NCI-H1105 treated with DMSO at 0.1 percent for 48 hours (cell line): ENCODE results near the gene CCDC122.

Experiments
- DNase-seq: peaks from one replicate; lab custom pipeline; 2025; lab: John Stamatoyannopoulos, UW

CCDC122 gene

GRCh38 chr13:43800828-43801227, 78.7 kb downstream of the CCDC122 start:
- no peak for DNase-seq

- no peak for DNase-seq
These were observed 80.3 kb downstream of the CCDC122 start for GRCh38 chr13:43799191-43799590.

GRCh38 chr13:43797869-43798268, 81.7 kb downstream of the CCDC122 start:
- no peak for DNase-seq

GRCh38 chr13:43797159-43797558, 82.4 kb downstream of the CCDC122 start:
- no peak for DNase-seq

- no peak for DNase-seq
These were observed 85.1 kb downstream of the CCDC122 start for GRCh38 chr13:43794416-43794815.

- DNase-seq: peak; percentile 4
These were observed 87.3 kb downstream of the CCDC122 start for GRCh38 chr13:43792076-43792881.

- DNase-seq: no peak
These were observed 91.5 kb downstream of the CCDC122 start for GRCh38 chr13:43787997-43788396.

GRCh38 chr13:43787518-43787891, 92.0 kb downstream of the CCDC122 start:
- no peak for DNase-seq

- peak; percentile 49 for DNase-seq
These were observed 92.6 kb downstream of the CCDC122 start, which contains the start of gene ENOX1 for GRCh38 chr13:43786766-43787517. TSS of gene ENOX1 (minus strand) at chr13:43786972.

- no peak for DNase-seq
These were observed 93.1 kb downstream of the CCDC122 start for GRCh38 chr13:43786472-43786765.
